GM21447 (cell line): ENCODE measurements around the gene GAS2.

Experiments
- ATAC-seq: cut with Tn5 transposase; IDR thresholded peaks from one replicate; pipeline ENCODE4 v1.9.1; 2021; ENCODE audit not compliant: unreplicated experiment

The GAS2 gene

GRCh38 chr11:22725079-22725478 is 58.7 kb downstream of the GAS2 start:
- no peak for ATAC-seq

DNA sequence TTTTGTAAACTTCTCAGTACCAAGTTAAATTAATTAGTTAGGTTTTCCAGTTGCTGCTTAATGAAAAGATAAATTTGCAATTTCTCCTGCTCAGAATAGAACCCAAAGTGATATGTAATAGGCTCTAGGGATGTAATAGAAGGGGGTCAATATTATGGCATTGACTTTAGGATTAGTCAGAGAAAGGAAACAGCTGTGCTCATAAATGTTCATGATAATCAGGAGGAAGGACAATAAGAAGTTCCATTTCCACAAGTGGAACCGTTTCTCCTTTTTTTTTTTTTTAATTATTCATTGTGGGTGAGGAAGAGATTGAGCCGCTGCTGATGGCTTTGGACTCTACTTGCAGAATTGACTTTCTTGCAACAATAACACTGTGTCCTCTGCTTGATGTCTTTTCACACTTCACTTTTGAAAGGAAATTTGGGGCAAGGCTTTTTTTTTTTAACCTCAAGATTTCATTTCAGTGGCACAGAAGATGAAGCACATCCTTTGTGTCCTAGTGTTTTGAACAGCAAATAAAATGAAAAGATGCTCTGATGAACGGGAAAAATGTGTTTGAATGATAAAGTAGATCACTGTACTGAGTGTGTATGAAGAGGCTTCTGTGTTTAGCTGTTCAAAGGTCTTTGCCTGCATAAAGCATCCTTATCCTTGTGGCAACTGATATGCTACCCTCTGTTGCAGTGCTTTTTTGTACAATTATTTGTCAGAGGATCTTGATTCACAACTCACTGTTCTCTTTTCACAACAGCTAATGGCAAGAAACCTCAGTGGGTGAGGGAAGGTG is 62.4 kb downstream of the GAS2 start:
- ATAC-seq = no peak

- ATAC-seq = no peak
Measured at GRCh38 chr11:22730319-22730718, 63.9 kb downstream of the GAS2 start.

GRCh38 chr11:22732588-22732987 is 66.2 kb downstream of the GAS2 start:
- ATAC-seq = no peak

DNA sequence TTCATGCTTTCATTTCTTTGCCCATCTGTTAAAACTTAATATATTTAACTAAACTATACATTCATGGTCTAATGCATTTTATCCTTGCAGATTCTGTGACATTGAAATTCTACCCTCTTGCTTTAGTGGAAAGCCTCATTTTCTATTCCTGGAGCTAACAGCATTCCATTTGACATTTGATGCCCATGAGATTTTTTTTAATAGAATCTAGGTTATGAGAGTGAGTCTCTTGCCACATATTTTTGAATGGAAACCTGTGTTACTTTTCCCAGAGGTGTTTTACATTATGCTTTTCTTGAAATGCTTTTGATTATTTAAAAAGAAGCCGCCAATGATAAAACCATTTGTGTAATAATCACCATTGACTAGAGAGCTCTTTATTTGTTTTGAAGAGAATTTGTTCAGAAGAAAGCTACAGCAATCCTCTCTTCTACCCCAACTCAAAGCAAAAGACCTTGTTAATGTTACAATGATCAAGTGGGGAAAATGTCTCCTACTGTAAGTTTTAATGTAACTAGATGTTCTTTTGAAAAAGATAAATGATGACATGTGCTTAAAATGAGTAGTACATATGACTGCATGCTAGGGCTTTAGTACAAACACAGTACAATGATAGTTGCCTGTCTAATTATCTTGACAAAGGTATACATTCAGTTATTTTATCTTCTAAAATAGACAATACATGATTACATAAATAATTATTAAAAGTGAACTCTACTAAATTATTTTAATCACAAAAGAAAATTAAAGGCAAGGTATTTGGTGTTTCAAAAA is 67.3 kb downstream of the GAS2 start:
- no peak for ATAC-seq

GRCh38 chr11:22734628-22735345 is 68.4 kb downstream of the GAS2 start:
- ATAC-seq = no peak

DNA sequence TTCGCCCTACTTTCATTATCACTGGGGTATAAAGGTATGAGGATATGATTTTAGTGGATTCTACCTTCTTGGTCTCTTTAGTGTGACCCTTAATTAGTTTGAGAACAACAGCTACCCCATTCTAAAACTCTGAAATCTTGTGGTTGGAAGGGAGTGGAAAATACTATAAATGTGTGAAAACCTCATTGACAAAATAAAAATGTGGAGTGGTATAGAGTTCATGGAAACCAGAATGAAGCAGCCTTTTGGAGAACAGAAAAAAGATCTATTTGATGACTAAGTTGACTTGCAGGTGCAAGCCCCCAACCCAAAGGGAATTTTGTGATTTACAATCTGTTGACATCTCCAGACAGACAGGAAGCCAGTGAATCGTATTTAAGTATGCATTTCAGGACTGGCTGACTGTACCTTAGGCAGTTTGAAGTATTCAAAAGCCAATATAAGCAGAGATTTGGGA is 75.8 kb downstream of the GAS2 start:
- no peak for ATAC-seq

GRCh38 chr11:22749536-22749935 is 83.1 kb downstream of the GAS2 start:
- ATAC-seq = no peak

GRCh38 chr11:22752908-22753310 is 86.5 kb downstream of the GAS2 start:
- ATAC-seq = no peak

DNA sequence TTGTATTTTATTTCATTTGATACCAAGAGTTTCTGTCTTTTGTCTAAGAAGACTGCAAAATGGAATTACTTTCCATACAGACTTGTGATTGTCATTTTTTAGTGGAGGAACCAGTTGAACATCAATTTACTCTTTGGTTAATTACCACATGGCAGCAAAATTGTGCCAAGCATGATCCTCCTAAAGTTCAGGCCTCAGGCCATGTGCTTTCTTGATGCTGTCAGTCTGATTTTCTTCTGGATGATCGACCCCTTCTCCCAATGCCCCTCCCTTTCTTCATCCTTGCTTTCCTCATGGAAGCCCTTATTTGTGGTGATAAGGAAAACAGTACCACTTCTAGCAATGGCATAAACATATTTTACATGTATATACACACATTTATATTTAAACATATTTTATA is 87.0 kb downstream of the GAS2 start:
- no peak for ATAC-seq

GRCh38 chr11:22761066-22761465 is 94.7 kb downstream of the GAS2 start:
- ATAC-seq = no peak

- no peak for ATAC-seq
Measured at GRCh38 chr11:22763166-22763565, 96.8 kb downstream of the GAS2 start.

DNA sequence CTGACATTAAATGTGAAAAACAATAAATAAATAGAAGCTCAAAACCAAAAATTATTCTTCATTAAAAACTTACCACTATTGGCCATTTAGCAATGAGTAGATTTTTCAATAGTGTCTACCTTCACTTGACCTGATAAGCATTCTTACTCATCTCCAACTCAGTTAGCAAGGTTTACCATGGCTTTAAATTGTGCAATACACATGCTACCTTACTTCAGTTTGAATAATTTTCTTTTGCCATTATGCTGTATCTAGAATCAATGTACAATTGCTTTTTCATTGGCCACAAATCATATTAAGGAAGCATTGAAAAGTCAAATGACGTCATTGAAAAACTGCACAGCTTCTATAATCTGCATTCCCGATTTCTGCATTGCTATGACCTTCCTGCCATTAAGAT is 98.3 kb downstream of the GAS2 start:
- no peak for ATAC-seq

DNA sequence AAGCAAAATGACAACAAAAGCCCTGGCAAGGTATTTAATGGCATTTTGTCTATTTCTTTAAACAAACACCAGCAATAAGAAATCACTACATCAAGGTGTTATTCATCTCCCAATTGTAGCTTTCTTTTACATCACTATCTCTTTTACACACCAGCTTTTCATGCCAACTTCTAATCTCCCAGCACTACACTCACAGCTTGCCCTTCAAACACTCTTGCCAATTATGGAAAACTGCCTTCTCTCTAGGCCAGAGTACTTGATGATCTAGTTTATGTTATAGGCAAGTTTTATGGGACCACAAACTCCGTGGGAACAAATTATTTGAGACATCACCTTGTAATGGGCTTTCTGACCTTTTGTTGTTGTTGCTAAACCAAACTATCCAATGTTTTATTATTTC is 101.9 kb downstream of the GAS2 start:
- no peak for ATAC-seq

DNA sequence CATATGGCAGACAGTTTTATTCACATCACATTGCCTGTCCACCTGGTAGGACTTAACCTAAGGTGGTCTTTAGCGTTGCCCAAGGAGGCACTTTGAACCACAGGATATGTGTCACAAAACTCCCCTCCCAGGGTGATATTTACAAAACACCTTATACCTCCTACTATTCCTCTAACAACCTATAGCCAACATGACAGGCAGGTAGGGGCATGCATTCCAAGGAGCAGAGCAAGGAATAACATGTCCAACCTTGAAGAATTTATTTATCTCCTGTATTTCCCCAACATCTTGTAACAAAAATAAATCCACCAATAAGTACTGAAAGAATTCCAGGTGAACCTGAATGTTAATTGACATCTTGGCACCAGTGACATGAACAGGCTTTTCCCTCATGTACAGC is 102.7 kb downstream of the GAS2 start:
- no peak for ATAC-seq

- ATAC-seq = peak; percentile 75
Measured at GRCh38 chr11:22774716-22775115, 108.3 kb downstream of the GAS2 start.

DNA sequence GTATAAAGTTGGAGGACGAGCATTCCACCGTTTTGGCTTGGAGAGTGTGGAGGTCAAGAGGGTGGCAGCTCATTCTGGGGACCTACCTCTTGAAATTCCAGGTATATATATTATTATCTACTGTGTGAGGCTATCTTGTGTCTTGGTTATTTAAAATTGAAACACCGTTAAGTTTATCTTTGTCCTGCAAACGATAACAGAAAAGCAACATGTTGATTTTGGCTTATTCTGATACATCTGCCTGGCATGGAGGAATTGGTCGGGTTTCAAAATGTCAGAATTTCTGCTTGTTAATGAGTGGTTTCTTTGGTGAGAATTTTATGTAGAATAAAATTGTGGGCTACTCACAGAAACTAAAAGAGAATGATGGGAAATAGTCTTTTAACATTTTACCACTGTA is 108.8 kb downstream of the GAS2 start:
- ATAC-seq = no peak

GRCh38 chr11:22778642-22779041 is 112.2 kb downstream of the GAS2 start:
- ATAC-seq = no peak

GRCh38 chr11:22779850-22780249 is 113.4 kb downstream of the GAS2 start:
- ATAC-seq = no peak

DNA sequence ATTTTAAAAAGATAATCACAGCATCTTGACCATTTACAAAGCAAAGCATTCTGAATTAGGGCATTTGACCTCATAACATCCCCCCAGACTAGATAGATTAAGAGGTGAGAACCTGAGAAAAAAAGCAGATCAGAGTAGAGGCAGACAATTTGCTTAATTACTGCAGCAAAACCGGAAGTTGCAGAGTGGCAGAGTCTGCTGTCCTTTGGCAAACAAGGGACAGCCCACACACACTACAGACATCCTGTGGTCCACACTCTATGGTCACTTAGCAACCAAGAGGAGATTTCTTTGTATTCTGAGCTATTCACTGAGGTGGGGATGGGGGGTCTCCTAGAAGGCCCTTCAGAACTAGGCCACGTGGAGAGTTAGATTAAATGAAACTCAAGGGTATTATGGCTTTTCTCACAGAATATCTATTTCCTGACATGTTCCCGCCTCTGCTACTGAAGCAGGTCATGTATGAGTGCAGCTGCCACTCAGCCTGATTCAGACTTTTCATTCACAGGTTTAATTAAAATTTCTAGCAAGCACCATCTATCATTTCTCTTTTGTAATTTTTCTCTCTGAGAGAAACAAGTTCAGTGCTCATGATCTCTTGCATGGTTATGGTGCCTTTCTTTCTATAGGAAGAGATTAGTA is 114.7 kb downstream of the GAS2 start:
- peak; percentile 94 for ATAC-seq

DNA sequence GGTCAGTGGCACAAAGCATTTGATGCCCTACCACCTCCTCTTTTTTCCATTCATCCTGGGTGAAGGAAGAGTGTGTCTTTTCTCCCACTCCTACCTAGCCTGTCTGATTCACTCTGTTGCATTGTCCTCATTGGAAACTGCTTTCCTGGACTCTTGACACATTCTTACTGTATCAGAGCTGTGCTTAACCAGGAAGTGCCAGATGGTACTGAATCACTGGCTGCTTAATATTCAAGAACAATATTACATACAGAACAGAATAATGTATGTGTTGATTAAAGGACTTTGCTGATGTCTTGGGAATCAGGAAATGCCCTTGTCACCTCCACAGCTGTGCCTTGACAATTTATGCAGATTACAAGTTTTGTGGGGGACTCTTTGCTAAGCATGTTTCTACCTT is 118.8 kb downstream of the GAS2 start:
- ATAC-seq = no peak
